A673 (cell line): ENCODE results near the gene SLC35B2.

ENCODE experiments used
- EZH2 ChIP-seq: fragments of 200-600 bp; sonication (generic); IDR thresholded peaks from 2 replicates; pipeline ENCODE4 v1.6.1; 2017; ENCODE audit warnings: borderline replicate concordance, low read depth, mild to moderate bottlenecking, mixed read lengths, antibody characterized with exemption, low read length; ENCODE audit not compliant: poor library complexity, severe bottlenecking
- TF ChIP-seq, protein P1 (sequence below): fragments of 300-800, 200-600 bp; sonication (generic); conservative IDR thresholded peaks from 2 replicates; pipeline ENCODE4 v1.5.1; 2017; ENCODE audit warnings: low read depth, mild to moderate bottlenecking, antibody characterized with exemption, low read length, moderate library complexity, mixed read lengths

DNA sequence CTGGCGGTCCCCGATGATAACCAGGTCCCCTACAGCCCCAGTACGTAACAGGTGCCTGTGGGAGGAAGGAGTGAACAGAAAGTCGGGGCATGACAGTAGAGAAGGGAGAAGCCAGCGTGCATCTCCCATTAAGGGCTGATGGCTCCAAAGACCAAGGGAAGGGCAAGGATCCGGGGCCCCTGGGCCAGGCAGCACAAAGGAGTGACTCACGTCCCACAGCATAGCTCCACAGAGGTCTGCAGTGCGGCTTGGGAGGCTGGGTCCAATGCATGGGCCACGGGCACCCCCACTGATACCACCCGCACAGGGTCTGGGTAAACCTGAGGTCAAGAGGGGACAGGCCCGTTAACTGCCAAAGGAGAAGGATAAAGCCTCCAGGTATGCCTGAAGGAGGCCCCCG, 45.5 kb upstream of the SLC35B2 start:
- TF ChIP-seq, protein P1, sequence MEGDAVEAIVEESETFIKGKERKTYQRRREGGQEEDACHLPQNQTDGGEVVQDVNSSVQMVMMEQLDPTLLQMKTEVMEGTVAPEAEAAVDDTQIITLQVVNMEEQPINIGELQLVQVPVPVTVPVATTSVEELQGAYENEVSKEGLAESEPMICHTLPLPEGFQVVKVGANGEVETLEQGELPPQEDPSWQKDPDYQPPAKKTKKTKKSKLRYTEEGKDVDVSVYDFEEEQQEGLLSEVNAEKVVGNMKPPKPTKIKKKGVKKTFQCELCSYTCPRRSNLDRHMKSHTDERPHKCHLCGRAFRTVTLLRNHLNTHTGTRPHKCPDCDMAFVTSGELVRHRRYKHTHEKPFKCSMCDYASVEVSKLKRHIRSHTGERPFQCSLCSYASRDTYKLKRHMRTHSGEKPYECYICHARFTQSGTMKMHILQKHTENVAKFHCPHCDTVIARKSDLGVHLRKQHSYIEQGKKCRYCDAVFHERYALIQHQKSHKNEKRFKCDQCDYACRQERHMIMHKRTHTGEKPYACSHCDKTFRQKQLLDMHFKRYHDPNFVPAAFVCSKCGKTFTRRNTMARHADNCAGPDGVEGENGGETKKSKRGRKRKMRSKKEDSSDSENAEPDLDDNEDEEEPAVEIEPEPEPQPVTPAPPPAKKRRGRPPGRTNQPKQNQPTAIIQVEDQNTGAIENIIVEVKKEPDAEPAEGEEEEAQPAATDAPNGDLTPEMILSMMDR, result no peak
- TF ChIP-seq EZH2, result no peak
